Ovary (tissue), 3 donors: Measurements from ENCODE around the gene GAPDHS.

Experiments
- CTCF ChIP-seq, 3 donors: fragments of 450-650 bp in 2 of 3; fragments of 200-600 bp in 1 of 3; IDR thresholded peaks; one replicate each; pipeline versions ENCODE4 v1.5.1 to v1.8.0; 2016 to 2022; ENCODE audit warnings: antibody characterized with exemption in 3 of 3, mild to moderate bottlenecking in 1 of 3
- EP300 ChIP-seq: sonication (generic); formaldehyde crosslinking; IDR thresholded peaks from one replicate; pipeline ENCODE4 v1.6.1; 2017; ENCODE audit warnings: antibody characterized with exemption
- POLR2A ChIP-seq: fragments of 450-650 bp; IDR thresholded peaks from one replicate; pipeline ENCODE4 v1.6.1; 2017; ENCODE audit warnings: antibody characterized with exemption, mild to moderate bottlenecking, moderate library complexity
- donor health status: DM: no; HTN: no; CAD: no.

GRCh38 chr19:35533822-35534392 lies 651 bp downstream of the GAPDHS start:
- TF ChIP-seq CTCF (IDR thresholded peaks at IDR 0.05) (no peak), POLR2A (no peak), EP300 (no peak)
